Measurements from ENCODE around the gene ARHGAP29.
A peak's percentile ranks its signal among the peaks of the same experiment; 100 is the strongest.
"Not testable (repeated sequence)": the region's sequence is repeated elsewhere in the genome, so short reads cannot be mapped to it uniquely, and the experiment has no call there.

The ARHGAP29 gene

GRCh38 chr1:94164121-94164520 is 73.3 kb downstream of the ARHGAP29 start:
- DNase-seq: not testable (repeated sequence)

- DNase-seq: not testable (repeated sequence)
Observed at GRCh38 chr1:94163249-94163648, 74.1 kb downstream of the ARHGAP29 start.

- peak; percentile 83 for DNase-seq
Observed at GRCh38 chr1:94160811-94161210, 76.6 kb downstream of the ARHGAP29 start.

- DNase-seq: no peak
Observed at GRCh38 chr1:94156096-94156625, 81.2 kb downstream of the ARHGAP29 start.

GRCh38 chr1:94154989-94155388 is 82.4 kb downstream of the ARHGAP29 start:
- DNase-seq: no peak

GRCh38 chr1:94153133-94153532 is 84.3 kb downstream of the ARHGAP29 start:
- DNase-seq: no peak

GRCh38 chr1:94149166-94149565 is 88.2 kb downstream of the ARHGAP29 start:
- DNase-seq: not testable (repeated sequence)

GRCh38 chr1:94146273-94146672 is 91.1 kb downstream of the ARHGAP29 start:
- DNase-seq: no peak

GRCh38 chr1:94144836-94145235 is 92.5 kb downstream of the ARHGAP29 start:
- DNase-seq: peak; percentile 8

GRCh38 chr1:94143809-94144176 is 93.6 kb downstream of the ARHGAP29 start:
- DNase-seq: peak; percentile 16

- DNase-seq: no peak
Observed at GRCh38 chr1:94143173-94143808, 94.1 kb downstream of the ARHGAP29 start.

- DNase-seq: peak; percentile 48
Observed at GRCh38 chr1:94142583-94142982, 94.8 kb downstream of the ARHGAP29 start.

- DNase-seq: no peak
Observed at GRCh38 chr1:94142022-94142421, 95.4 kb downstream of the ARHGAP29 start.

GRCh38 chr1:94132111-94132510 is 105.3 kb downstream of the ARHGAP29 start:
- no peak for DNase-seq

- DNase-seq: no peak
Observed at GRCh38 chr1:94130851-94131595, 106.4 kb downstream of the ARHGAP29 start.

GRCh38 chr1:94126651-94127050 is 110.7 kb downstream of the ARHGAP29 start:
- DNase-seq: no peak

GRCh38 chr1:94125551-94126514 is 111.6 kb downstream of the ARHGAP29 start:
- DNase-seq: peak; percentile 65

GRCh38 chr1:94124538-94124937 is 112.8 kb downstream of the ARHGAP29 start:
- no peak for DNase-seq

- DNase-seq: no peak
Observed at GRCh38 chr1:94122201-94122970, 115.0 kb downstream of the ARHGAP29 start.

Measured in NCI-H82 (cell line).